Mesendoderm (in vitro differentiated cells): ENCODE data around the gene GLRX5.

ENCODE experiments used
- DNase-seq: peaks from one replicate; pipeline ENCODE4 v3.0.0; 2013
- H2AK5ac ChIP-seq: 2 replicates; pipeline ENCODE4 v1.6.1; 2013; ENCODE audit warnings: low read length, inconsistent platforms
- H2BK120ac ChIP-seq: 2 replicates; pipeline ENCODE4 v1.6.1; 2013; ENCODE audit warnings: low read depth, mild to moderate bottlenecking, low read length, moderate library complexity, mixed read lengths
- H2BK15ac ChIP-seq: replicated peaks from 2 replicates; pipeline ENCODE4 v1.6.1; 2013; ENCODE audit warnings: low read depth, mild to moderate bottlenecking, moderate library complexity
- H2BK5ac ChIP-seq: 2 replicates; pipeline ENCODE4 v1.6.1; 2013; ENCODE audit warnings: low read length, inconsistent platforms
- H3K18ac ChIP-seq: 2 replicates; pipeline ENCODE4 v1.6.1; 2013; ENCODE audit warnings: mild to moderate bottlenecking, low read length, mixed read lengths
- H3K23ac ChIP-seq: one replicate; pipeline ENCODE4 v1.6.1; 2013; ENCODE audit warnings: low read length
- H3K27ac ChIP-seq: 2 replicates; pipeline ENCODE4 v1.5.1; 2013; ENCODE audit warnings: low read depth, mild to moderate bottlenecking, inconsistent platforms, low read length, moderate library complexity
- H3K27me3 ChIP-seq: 2 replicates; pipeline ENCODE4 v1.6.1; 2013; ENCODE audit warnings: low read length, control low read depth, mild to moderate bottlenecking, inconsistent platforms; ENCODE audit not compliant: insufficient read depth, poor library complexity
- H3K36me3 ChIP-seq: 2 replicates; pipeline ENCODE4 v1.6.1; 2013; ENCODE audit warnings: low read length, inconsistent platforms; ENCODE audit not compliant: control insufficient read depth, insufficient read depth
- H3K4ac ChIP-seq: one replicate; pipeline ENCODE4 v1.6.1; 2013; ENCODE audit warnings: low read depth, mild to moderate bottlenecking, low read length, moderate library complexity
- H3K4me1 ChIP-seq: 2 replicates; pipeline ENCODE4 v1.6.1; 2013; ENCODE audit warnings: low read depth, low read length, inconsistent platforms; ENCODE audit not compliant: control insufficient read depth
- H3K4me2 ChIP-seq: 2 replicates; pipeline ENCODE4 v1.6.1; 2013; ENCODE audit warnings: low read length
- H3K4me3 ChIP-seq: 2 replicates; pipeline ENCODE4 v1.5.1; 2013; ENCODE audit warnings: mild to moderate bottlenecking, low read length
- H3K56ac ChIP-seq: one replicate; pipeline ENCODE4 v1.6.1; 2013; ENCODE audit warnings: low read length
- H3K79me1 ChIP-seq: 2 replicates; pipeline ENCODE4 v1.6.1; 2013; ENCODE audit warnings: low read length, inconsistent platforms
- H3K79me2 ChIP-seq: 2 replicates; pipeline ENCODE4 v1.6.1; 2013; ENCODE audit warnings: mild to moderate bottlenecking, low read length; ENCODE audit not compliant: control insufficient read depth, insufficient read depth
- H3K9ac ChIP-seq: 2 replicates; pipeline ENCODE4 v1.6.1; 2013; ENCODE audit warnings: low read length, inconsistent platforms
- H4K5ac ChIP-seq: one replicate; pipeline ENCODE4 v1.6.1; 2013; ENCODE audit warnings: low read length
- H4K8ac ChIP-seq: one replicate; pipeline ENCODE4 v1.6.1; 2013; ENCODE audit warnings: low read depth, mild to moderate bottlenecking, control low read depth, low read length, moderate library complexity
- WGBS: extraction: QIAGEN DNeasy Blood & Tissue Kit; methylation state at CpG from one replicate; pipeline ENCODE4 v1.1.7; 2013; ENCODE audit warnings: low lambda C conversion rate, missing lambda C conversion rate; ENCODE audit not compliant: insufficient coverage; ENCODE audit errors: extremely low coverage; 5-methylcytosine and 5-hydroxymethylcytosine counted together

GLRX5 gene

GRCh38 chr14:95527387-95528002, 7.4 kb upstream of the GLRX5 start:
- Histone ChIP-seq H3K36me3 (no peaks in the 10 kb centered on the region), H3K4me1 (no peaks in the 10 kb centered on the region), H2BK15ac (no peak overlapping the region), H4K8ac (no peak overlapping the region), H3K79me2 (peaks cover 17% of the 10 kb centered on the region), H3K18ac (no peak overlapping the region), H2BK5ac (no peak overlapping the region), H3K4me3 (no peak overlapping the region), H3K56ac (no peak overlapping the region), H3K79me1 (peaks cover 2% of the 10 kb centered on the region), H3K9ac (no peak overlapping the region), H2BK120ac (no peak overlapping the region), H3K27ac (no peak overlapping the region), H3K23ac (no peak overlapping the region), H3K4me2 (no peak overlapping the region), H4K5ac (no peak overlapping the region), H3K27me3 (no peaks in the 10 kb centered on the region), H3K4ac (no peak overlapping the region), H2AK5ac (no peak overlapping the region)
- no peak for DNase-seq
- WGBS, result no CpG with 5 or more reads among the region's 4 CpGs

- no peak overlapping the region for H3K18ac ChIP-seq
- no peak overlapping the region for H3K4me3 ChIP-seq
- no peak overlapping the region for H3K4ac ChIP-seq
- WGBS, result no CpG with 5 or more reads among the region's 7 CpGs
- H3K4me1 ChIP-seq, result no peaks in the 10 kb centered on the region
- H2AK5ac ChIP-seq, result no peak overlapping the region
- no peak overlapping the region for H3K4me2 ChIP-seq
- H3K9ac ChIP-seq, result no peak overlapping the region
- H3K56ac ChIP-seq, result no peak overlapping the region
- peaks cover 31% of the 10 kb centered on the region for H3K79me2 ChIP-seq
- peaks cover 4% of the 10 kb centered on the region for H3K79me1 ChIP-seq
- H2BK5ac ChIP-seq, result no peak overlapping the region
- H3K27me3 ChIP-seq, result no peaks in the 10 kb centered on the region
- no peak overlapping the region for H2BK15ac ChIP-seq
- no peak for DNase-seq
- no peaks in the 10 kb centered on the region for H3K36me3 ChIP-seq
- no peak overlapping the region for H3K23ac ChIP-seq
- H4K5ac ChIP-seq, result no peak overlapping the region
- no peak overlapping the region for H4K8ac ChIP-seq
- no peak overlapping the region for H3K27ac ChIP-seq
- no peak overlapping the region for H2BK120ac ChIP-seq
Observed at GRCh38 chr14:95529216-95529615, 5.6 kb upstream of the GLRX5 start.

- H3K18ac ChIP-seq, result no peak overlapping the region
- H3K4ac ChIP-seq, result no peak overlapping the region
- no CpG with 5 or more reads among the region's 13 CpGs for WGBS
- H3K4me2 ChIP-seq, result no peak overlapping the region
- no peak overlapping the region for H2BK120ac ChIP-seq
- H2AK5ac ChIP-seq, result no peak overlapping the region
- no peak overlapping the region for H2BK5ac ChIP-seq
- H3K56ac ChIP-seq, result no peak overlapping the region
- H3K27me3 ChIP-seq, result no peaks in the 10 kb centered on the region
- no peak overlapping the region for H3K9ac ChIP-seq
- H3K23ac ChIP-seq, result no peak overlapping the region
- H4K8ac ChIP-seq, result no peak overlapping the region
- no peak for DNase-seq
- no peak overlapping the region for H4K5ac ChIP-seq
- no peak overlapping the region for H3K4me3 ChIP-seq
- H3K4me1 ChIP-seq, result no peaks in the 10 kb centered on the region
- H2BK15ac ChIP-seq, result no peak overlapping the region
- peaks cover 37% of the 10 kb centered on the region for H3K79me2 ChIP-seq
- H3K27ac ChIP-seq, result no peak overlapping the region
- peaks cover 8% of the 10 kb centered on the region for H3K79me1 ChIP-seq
- no peaks in the 10 kb centered on the region for H3K36me3 ChIP-seq
Observed at GRCh38 chr14:95530473-95531276, 4.2 kb upstream of the GLRX5 start.

- Histone ChIP-seq H2BK120ac (no peak overlapping the region), H3K9ac (no peak overlapping the region), H3K18ac (no peak overlapping the region), H3K27me3 (no peaks in the 10 kb centered on the region), H3K4me2 (no peak overlapping the region), H3K4ac (no peak overlapping the region), H3K36me3 (no peaks in the 10 kb centered on the region), H2AK5ac (no peak overlapping the region), H3K4me3 (no peak overlapping the region), H3K79me1 (peaks cover 10% of the 10 kb centered on the region), H4K5ac (no peak overlapping the region), H3K79me2 (peaks cover 45% of the 10 kb centered on the region), H3K23ac (no peak overlapping the region), H3K4me1 (peaks cover 3% of the 10 kb centered on the region), H3K27ac (no peak overlapping the region), H3K56ac (no peak overlapping the region), H2BK15ac (no peak overlapping the region), H2BK5ac (no peak overlapping the region), H4K8ac (no peak overlapping the region)
- no peak for DNase-seq
- no CpG with 5 or more reads among the region's 3 CpGs for WGBS
Observed at GRCh38 chr14:95531473-95531872, 3.4 kb upstream of the GLRX5 start.

- Histone ChIP-seq H4K5ac (no peak overlapping the region), H2BK120ac (no peak overlapping the region), H3K27ac (no peak overlapping the region), H3K79me2 (peaks cover 50% of the 10 kb centered on the region), H3K23ac (no peak overlapping the region), H3K27me3 (no peaks in the 10 kb centered on the region), H3K4me3 (no peak overlapping the region), H3K79me1 (peaks cover 12% of the 10 kb centered on the region), H4K8ac (no peak overlapping the region), H2AK5ac (no peak overlapping the region), H3K18ac (no peak overlapping the region), H3K4me2 (no peak overlapping the region), H3K4ac (no peak overlapping the region), H2BK5ac (no peak overlapping the region), H3K4me1 (peaks cover 6% of the 10 kb centered on the region), H3K56ac (no peak overlapping the region), H2BK15ac (no peak overlapping the region), H3K9ac (peak overlapping the region; percentile 25), H3K36me3 (no peaks in the 10 kb centered on the region)
- no peak for DNase-seq
- WGBS, result no CpG with 5 or more reads among the region's 3 CpGs
Observed at GRCh38 chr14:95531969-95532368, 2.9 kb upstream of the GLRX5 start.
